Calu3 (cell line): Measurements from ENCODE around the gene MAD2L1. TPM values are rescaled to one million over a fixed set of nuclear protein-coding genes. Genes with fewer than 3 reads are reported as not detected.

Experiments
- BruUV-seq: library from RNA; stranded (reverse); fragments of 400-500 nt; replicated peaks from 2 replicates; lab custom pipeline; 2021; lab: Mats Ljungman, UMichigan
- CTCF ChIA-PET: fragments of 300-600 bp; sonication (Branson Sonifier 250); formaldehyde crosslinking; loops from one replicate; lab custom pipeline; 2022; ENCODE audit warnings: antibody characterized with exemption; lab: Charles Lee
- DNase-seq: peaks from one replicate; pipeline ENCODE4 v3.0.0; 2022
- H3K27ac Mint-ChIP-seq: one replicate; pipeline ENCODE4 v1.8.0; 2022; ENCODE audit warnings: mixed read lengths; ENCODE audit not compliant: unreplicated experiment
- H3K27me3 Mint-ChIP-seq: one replicate; pipeline ENCODE4 v1.8.0; 2022; ENCODE audit warnings: mixed read lengths; ENCODE audit not compliant: unreplicated experiment
- H3K36me3 Mint-ChIP-seq: one replicate; pipeline ENCODE4 v1.8.0; 2022; ENCODE audit warnings: mild to moderate bottlenecking, moderate library complexity, mixed read lengths; ENCODE audit not compliant: insufficient read depth, unreplicated experiment
- H3K4me1 Mint-ChIP-seq: one replicate; pipeline ENCODE4 v1.8.0; 2022; ENCODE audit warnings: mild to moderate bottlenecking, low read depth, mixed read lengths; ENCODE audit not compliant: unreplicated experiment
- H3K4me3 Mint-ChIP-seq: one replicate; pipeline ENCODE4 v1.8.0; 2022; ENCODE audit warnings: mild to moderate bottlenecking, low read depth, moderate library complexity, mixed read lengths; ENCODE audit not compliant: unreplicated experiment
- H3K9me3 Mint-ChIP-seq: one replicate; pipeline ENCODE4 v1.8.0; 2022; ENCODE audit warnings: low read depth, mixed read lengths; ENCODE audit not compliant: unreplicated experiment
- CTCF ChIP-seq: fragments of 200-600 bp; IDR thresholded peaks from one replicate; pipeline ENCODE4 v1.8.0; 2022; ENCODE audit warnings: antibody characterized with exemption; ENCODE audit not compliant: unreplicated experiment
- intact Hi-C: fragments of 100-400 bp; cut with micrococcal nuclease; formaldehyde crosslinking; loops from one replicate; pipeline ENCODE4 v1.10.0; 2022; ENCODE audit not compliant: unreplicated experiment
- total RNA-seq: library from RNA; stranded (reverse); gene quantifications from 2 replicates; pipeline ENCODE4 v1.2.3, GENCODE V29; 2022

Gene MAD2L1
- total RNA-seq, 1 experiment from 2014 or later, result 42.9 TPM

GRCh38 chr4:120010646-120011045 is 56.0 kb downstream of the MAD2L1 start:
- Mint-ChIP-seq H3K36me3 (no peaks in the 10 kb centered on the region), H3K4me3 (no peak overlapping the region), H3K27me3 (no peaks in the 10 kb centered on the region), H3K4me1 (no peaks in the 10 kb centered on the region), H3K9me3 (peaks cover 4% of the 10 kb centered on the region), H3K27ac (no peak overlapping the region)
- CTCF ChIA-PET, result no interaction called here
- DNase-seq, result no peak
- no peak for TF ChIP-seq CTCF
- no TSS peak for BruUV-seq
- intact Hi-C loops, result no loop called here

- no TSS peak for BruUV-seq
- H3K27ac Mint-ChIP-seq, result no peak overlapping the region
- TF ChIP-seq CTCF, result no peak
- CTCF ChIA-PET, result no interaction called here
- no peak overlapping the region for H3K4me3 Mint-ChIP-seq
- H3K4me1 Mint-ChIP-seq, result no peaks in the 10 kb centered on the region
- H3K36me3 Mint-ChIP-seq, result no peaks in the 10 kb centered on the region
- DNase-seq, result no peak
- H3K9me3 Mint-ChIP-seq, result peaks cover 3% of the 10 kb centered on the region
- intact Hi-C loops, result no loop called here
- H3K27me3 Mint-ChIP-seq, result no peaks in the 10 kb centered on the region
These were observed 56.9 kb downstream of the MAD2L1 start for GRCh38 chr4:120009731-120010130.

- intact Hi-C loops, result no loop called here
- H3K4me1 Mint-ChIP-seq, result no peaks in the 10 kb centered on the region
- no TSS peak for BruUV-seq
- no peak overlapping the region for H3K27ac Mint-ChIP-seq
- CTCF ChIA-PET, result no interaction called here
- no peak for DNase-seq
- no peaks in the 10 kb centered on the region for H3K36me3 Mint-ChIP-seq
- no peaks in the 10 kb centered on the region for H3K27me3 Mint-ChIP-seq
- no peak for TF ChIP-seq CTCF
- H3K4me3 Mint-ChIP-seq, result no peak overlapping the region
- peaks cover 2% of the 10 kb centered on the region for H3K9me3 Mint-ChIP-seq
These were observed 57.7 kb downstream of the MAD2L1 start for GRCh38 chr4:120008957-120009356.

- Mint-ChIP-seq H3K27ac (no peak overlapping the region), H3K36me3 (no peaks in the 10 kb centered on the region), H3K27me3 (no peaks in the 10 kb centered on the region), H3K9me3 (no peaks in the 10 kb centered on the region), H3K4me3 (no peak overlapping the region), H3K4me1 (no peaks in the 10 kb centered on the region)
- DNase-seq, result no peak
- TF ChIP-seq CTCF, result no peak
- intact Hi-C loops, result no loop called here
- BruUV-seq, result no TSS peak
- CTCF ChIA-PET, result no interaction called here
These were observed 58.7 kb downstream of the MAD2L1 start for GRCh38 chr4:120007896-120008436.
